Karpas-422 (cell line): ENCODE measurements around the gene RAD23A. TPM values are rescaled to one million over a fixed set of nuclear protein-coding genes. Genes with fewer than 3 reads are reported as not detected.

Source experiments
- DNase-seq: peaks from one replicate; pipeline ENCODE4 v3.0.0-alpha.2; 2015
- H2AFZ ChIP-seq: fragments of 200-600 bp; sonication (generic); 2 replicates; pipeline ENCODE4 v1.6.1; 2014; ENCODE audit warnings: antibody characterized with exemption, low read length, mixed read lengths
- H3K27ac ChIP-seq: fragments of 200-600 bp; sonication (generic); 2 replicates; pipeline ENCODE4 v1.5.1; 2014; ENCODE audit warnings: mild to moderate bottlenecking, low read length, moderate library complexity
- H3K27me3 ChIP-seq: fragments of 200-600 bp; sonication (generic); 2 replicates; pipeline ENCODE4 v1.6.1; 2014; ENCODE audit warnings: low read length, mixed read lengths
- H3K36me3 ChIP-seq: fragments of 200-600 bp; sonication (generic); 2 replicates; pipeline ENCODE4 v1.6.1; 2014; ENCODE audit warnings: low read length, mixed read lengths; ENCODE audit not compliant: insufficient read depth
- H3K4me1 ChIP-seq: fragments of 200-600 bp; sonication (generic); 2 replicates; pipeline ENCODE4 v1.6.1; 2014; ENCODE audit warnings: mild to moderate bottlenecking, low read length, mixed read lengths
- H3K4me2 ChIP-seq: fragments of 200-600 bp; sonication (generic); 2 replicates; pipeline ENCODE4 v1.6.1; 2014; ENCODE audit warnings: low read length, low read depth, mild to moderate bottlenecking; ENCODE audit not compliant: poor library complexity, severe bottlenecking
- H3K4me3 ChIP-seq: fragments of 200-600 bp; sonication (generic); 2 replicates; pipeline ENCODE4 v1.5.1; 2014; ENCODE audit warnings: mild to moderate bottlenecking, antibody characterized with exemption, low read length, mixed read lengths
- H3K79me2 ChIP-seq: fragments of 200-600 bp; sonication (generic); 2 replicates; pipeline ENCODE4 v1.6.1; 2014; ENCODE audit warnings: mild to moderate bottlenecking, low read length, mixed read lengths
- H3K9ac ChIP-seq: fragments of 200-600 bp; sonication (generic); 2 replicates; pipeline ENCODE4 v1.6.0; 2014; ENCODE audit warnings: low read length
- H3K9me2 ChIP-seq: fragments of 200-600 bp; sonication (generic), shearing (Covaris generic); replicated peaks from 2 replicates; pipeline ENCODE4 v1.6.0; 2014; ENCODE audit warnings: mild to moderate bottlenecking, low read length, moderate library complexity; ENCODE audit not compliant: insufficient read depth
- H3K9me3 ChIP-seq: fragments of 300-700, 200-600 bp; sonication (generic); 2 replicates; pipeline ENCODE4 v1.6.1; 2014; ENCODE audit warnings: low read length, mixed read lengths
- H4K20me1 ChIP-seq: fragments of 200-600 bp; sonication (generic); 2 replicates; pipeline ENCODE4 v1.6.1; 2014; ENCODE audit warnings: mild to moderate bottlenecking, antibody characterized with exemption, low read length, low read depth; ENCODE audit not compliant: insufficient read depth
- total RNA-seq: library from RNA; depleted of rRNA; stranded (reverse); fragments of >200 nt; shearing (Covaris generic); gene quantifications from 2 replicates; pipeline ENCODE4 v1.2.3, GENCODE V29; 2014; ENCODE audit warnings: low replicate concordance

RAD23A gene
- total RNA-seq, 1 experiment from 2014 or later = 130 TPM

GRCh38 chr19:12990431-12990830, 44.8 kb downstream of the RAD23A start:
- H3K36me3 ChIP-seq = no peaks in the 10 kb centered on the region
- H3K4me3 ChIP-seq = no peak overlapping the region
- peaks cover 2% of the 10 kb centered on the region; the same call in 1 of the 2 replicates for H3K4me1 ChIP-seq
- H3K9me2 ChIP-seq = no peaks in the 10 kb centered on the region
- no peak overlapping the region for H2AFZ ChIP-seq
- H3K79me2 ChIP-seq = no peaks in the 10 kb centered on the region
- no peak overlapping the region for H3K4me2 ChIP-seq
- DNase-seq = no peak
- no peaks in the 10 kb centered on the region for H4K20me1 ChIP-seq
- H3K9me3 ChIP-seq = no peaks in the 10 kb centered on the region; the same call in 1 of the 2 replicates
- H3K27ac ChIP-seq = no peak overlapping the region
- H3K9ac ChIP-seq = no peak overlapping the region
- H3K27me3 ChIP-seq = no peaks in the 10 kb centered on the region

- peaks cover 2% of the 10 kb centered on the region; the same call in 1 of the 2 replicates for H3K4me1 ChIP-seq
- no peak overlapping the region for H3K4me2 ChIP-seq
- no peak overlapping the region for H2AFZ ChIP-seq
- H3K36me3 ChIP-seq = no peaks in the 10 kb centered on the region
- H4K20me1 ChIP-seq = no peaks in the 10 kb centered on the region
- H3K9me3 ChIP-seq = no peaks in the 10 kb centered on the region; the same call in 1 of the 2 replicates
- DNase-seq = no peak
- no peak overlapping the region for H3K27ac ChIP-seq
- no peak overlapping the region for H3K9ac ChIP-seq
- H3K79me2 ChIP-seq = no peaks in the 10 kb centered on the region
- no peaks in the 10 kb centered on the region for H3K9me2 ChIP-seq
- no peaks in the 10 kb centered on the region for H3K27me3 ChIP-seq
- no peak overlapping the region for H3K4me3 ChIP-seq
These were observed 45.2 kb downstream of the RAD23A start for GRCh38 chr19:12990853-12991252.

GRCh38 chr19:12991296-12991695, 45.6 kb downstream of the RAD23A start:
- H3K27ac ChIP-seq = no peak overlapping the region
- no peak overlapping the region for H2AFZ ChIP-seq
- H3K79me2 ChIP-seq = no peaks in the 10 kb centered on the region
- no peaks in the 10 kb centered on the region for H3K27me3 ChIP-seq
- H4K20me1 ChIP-seq = no peaks in the 10 kb centered on the region
- no peaks in the 10 kb centered on the region for H3K36me3 ChIP-seq
- H3K9me2 ChIP-seq = no peaks in the 10 kb centered on the region
- H3K9ac ChIP-seq = no peak overlapping the region
- no peak overlapping the region for H3K4me2 ChIP-seq
- H3K4me1 ChIP-seq = peaks cover 2% of the 10 kb centered on the region; the same call in 1 of the 2 replicates
- no peaks in the 10 kb centered on the region; the same call in 1 of the 2 replicates for H3K9me3 ChIP-seq
- no peak overlapping the region for H3K4me3 ChIP-seq
- no peak for DNase-seq

GRCh38 chr19:12992729-12993128, 47.1 kb downstream of the RAD23A start:
- Histone ChIP-seq H4K20me1 (no peaks in the 10 kb centered on the region), H2AFZ (no peak overlapping the region), H3K9ac (no peak overlapping the region), H3K4me2 (no peak overlapping the region), H3K79me2 (no peaks in the 10 kb centered on the region), H3K9me3 (no peaks in the 10 kb centered on the region; the same call in 1 of the 2 replicates), H3K36me3 (no peaks in the 10 kb centered on the region), H3K27ac (no peak overlapping the region), H3K4me1 (peaks cover 2% of the 10 kb centered on the region; the same call in 1 of the 2 replicates), H3K9me2 (no peaks in the 10 kb centered on the region), H3K27me3 (no peaks in the 10 kb centered on the region), H3K4me3 (no peak overlapping the region)
- no peak for DNase-seq

GRCh38 chr19:12993562-12993961, 47.9 kb downstream of the RAD23A start:
- no peaks in the 10 kb centered on the region for H3K36me3 ChIP-seq
- H4K20me1 ChIP-seq = no peaks in the 10 kb centered on the region
- H3K4me2 ChIP-seq = no peak overlapping the region
- no peak overlapping the region for H3K4me3 ChIP-seq
- no peak overlapping the region for H3K27ac ChIP-seq
- peaks cover 2% of the 10 kb centered on the region; the same call in 1 of the 2 replicates for H3K4me1 ChIP-seq
- no peaks in the 10 kb centered on the region for H3K27me3 ChIP-seq
- no peak for DNase-seq
- H3K9ac ChIP-seq = no peak overlapping the region
- no peaks in the 10 kb centered on the region for H3K79me2 ChIP-seq
- H2AFZ ChIP-seq = no peak overlapping the region
- H3K9me3 ChIP-seq = no peaks in the 10 kb centered on the region; the same call in 1 of the 2 replicates
- H3K9me2 ChIP-seq = no peaks in the 10 kb centered on the region

GRCh38 chr19:12994701-12995595, 49.3 kb downstream of the RAD23A start, which contains the start of gene NFIX:
TSS of gene NFIX (plus strand) at chr19:12995475. CDS start at chr19:12995838, 363 bp downstream.
- no peak within 1 kb of the TSS for H3K27ac ChIP-seq
- H3K79me2 ChIP-seq = no peaks in the 10 kb centered on the region
- peaks cover 2% of the 10 kb centered on the region; the same call in 1 of the 2 replicates for H3K4me1 ChIP-seq
- H3K27me3 ChIP-seq = no peaks in the 10 kb centered on the region
- H3K9me3 ChIP-seq = no peaks in the 10 kb centered on the region
- peak within 1 kb of the TSS; percentile 42 for H3K4me2 ChIP-seq
- H3K9ac ChIP-seq = no peak within 1 kb of the TSS
- no peaks in the 10 kb centered on the region for H3K9me2 ChIP-seq
- H3K4me3 ChIP-seq = peak within 1 kb of the TSS; percentile 45; the same call in 1 of the 2 replicates
- H2AFZ ChIP-seq = no peak within 1 kb of the TSS
- peak; percentile 51 for DNase-seq
- H3K36me3 ChIP-seq = no peaks in the 10 kb centered on the region
- no peaks in the 10 kb centered on the region for H4K20me1 ChIP-seq

- Histone ChIP-seq H3K4me1 (peaks cover 2% of the 10 kb centered on the region; the same call in 1 of the 2 replicates), H3K27ac (no peak overlapping the region), H3K9me3 (no peaks in the 10 kb centered on the region), H3K4me3 (no peak overlapping the region), H3K9me2 (no peaks in the 10 kb centered on the region), H2AFZ (no peak overlapping the region), H3K4me2 (no peak overlapping the region), H3K9ac (no peak overlapping the region), H3K27me3 (no peaks in the 10 kb centered on the region), H3K36me3 (no peaks in the 10 kb centered on the region), H4K20me1 (no peaks in the 10 kb centered on the region), H3K79me2 (no peaks in the 10 kb centered on the region)
- no peak for DNase-seq
These were observed 50.1 kb downstream of the RAD23A start for GRCh38 chr19:12995596-12996405.
